Measurements from ENCODE around the gene MSANTD7.

- no peak for TF ChIP-seq GABPA (IDR thresholded peaks at IDR 0.05; ENCODE audit: low read depth)
- TF ChIP-seq EP300 (IDR thresholded peaks at IDR 0.05; ENCODE audit: borderline replicate concordance in 1 of 2, control insufficient read depth in 1 of 2, low read depth in 2 of 2, low read length in 2 of 2) = no peak
- TF ChIP-seq ZNF384 (IDR thresholded peaks at IDR 0.05; ENCODE audit: borderline replicate concordance, low read depth, low read length) = no peak
- no peak for TF ChIP-seq JUNB (IDR thresholded peaks at IDR 0.05)
- TF ChIP-seq POLR2AphosphoS5 (IDR thresholded peaks at IDR 0.05; ENCODE audit: low read length) = no peak
- TF ChIP-seq CHD2 (IDR thresholded peaks at IDR 0.05; ENCODE audit: borderline replicate concordance, low read depth, low read length) = no peak
- TF ChIP-seq NFYA (IDR thresholded peaks at IDR 0.05; ENCODE audit: borderline replicate concordance, low read depth, low read length) = no peak
Observed at GRCh38 chr10:14880229-14880628, 42.1 kb downstream of the MSANTD7 start.

All from GM12878 (cell line).